SK-N-MC (cell line): ENCODE results near the gene IRX6.

Source experiments
- EZH2 ChIP-seq: fragments of 200-600 bp; sonication (generic); IDR thresholded peaks from one replicate; pipeline ENCODE4 v1.6.1; 2017; ENCODE audit warnings: antibody characterized with exemption
- POLR2AphosphoS5 ChIP-seq: IDR thresholded peaks from 2 replicates; pipeline ENCODE4 v1.6.1; 2012; ENCODE audit warnings: mild to moderate bottlenecking, low read depth, low read length, borderline replicate concordance

DNA sequence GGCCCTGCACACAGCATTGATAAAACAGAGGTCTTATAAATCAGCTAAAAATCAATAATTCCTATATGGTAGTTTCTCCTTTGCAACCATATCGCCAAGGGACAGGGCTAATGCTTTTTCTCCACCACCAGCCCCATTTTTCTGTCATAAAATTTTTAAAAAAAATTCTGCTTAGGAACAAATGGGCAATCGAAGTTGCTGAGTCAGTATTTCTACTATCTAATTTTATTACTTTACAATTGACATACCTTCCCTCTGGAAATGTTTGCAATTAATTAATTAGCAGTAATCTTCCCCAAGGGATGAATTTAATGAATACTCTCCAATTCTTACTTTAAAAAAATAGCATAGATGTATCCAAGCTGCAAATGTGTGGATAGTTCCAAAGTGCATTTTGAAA, 1.7 kb upstream of the IRX6 start:
- no peak for TF ChIP-seq POLR2AphosphoS5
- TF ChIP-seq EZH2, result no peak
